IMR-90 (cell line): ENCODE measurements around the gene EFNA5. TPM values are rescaled to one million over a fixed set of nuclear protein-coding genes. Genes with fewer than 3 reads are reported as not detected.

Experiments
- ATAC-seq: fragments of 200-7000 bp; cut with Tn5 transposase; 2 replicates; pipeline ENCODE4 v1.9.1; 2020; ENCODE audit warnings: low read depth, mild to moderate bottlenecking, moderate library complexity
- BruUV-seq: library from RNA; stranded (reverse); fragments of 400-500 nt; replicated peaks from 2 replicates; lab custom pipeline; 2021; lab: Mats Ljungman, UMichigan
- CTCF ChIA-PET: fragments of 300-600 bp; formaldehyde crosslinking; extraction: SDS; loops from one replicate; lab custom pipeline; 2021; ENCODE audit warnings: antibody characterized with exemption; lab: Yijun Ruan, JAX
- POLR2A ChIA-PET: fragments of 300-600 bp; sonication (Branson Sonifier 250); formaldehyde crosslinking; loops from one replicate; lab custom pipeline; 2022; ENCODE audit warnings: antibody characterized with exemption; ENCODE audit not compliant: unreplicated experiment; lab: Charles Lee
- DNase-seq: peaks from one replicate; pipeline ENCODE4 v3.0.0; 2013
- H2AFZ ChIP-seq: replicated peaks from 2 replicates; pipeline ENCODE3; 2013; ENCODE audit warnings: low read length, mild to moderate bottlenecking; ENCODE audit not compliant: poor library complexity
- H2AK5ac ChIP-seq: 2 replicates; pipeline ENCODE4 v1.6.1; 2013; ENCODE audit warnings: low read depth, low read length, inconsistent platforms
- H2AK9ac ChIP-seq: replicated peaks from 2 replicates; pipeline ENCODE3; 2013; ENCODE audit warnings: mild to moderate bottlenecking, low read depth, low read length, moderate library complexity; ENCODE audit not compliant: poor library complexity
- H2BK120ac ChIP-seq: 2 replicates; pipeline ENCODE4 v1.6.1; 2013; ENCODE audit warnings: low read depth, low read length, inconsistent platforms
- H2BK15ac ChIP-seq: 3 replicates; pipeline ENCODE4 v1.6.1; 2013; ENCODE audit warnings: low read depth, low read length, inconsistent platforms
- H2BK20ac ChIP-seq: 2 replicates; pipeline ENCODE4 v1.6.1; 2013; ENCODE audit warnings: low read depth, mild to moderate bottlenecking, inconsistent platforms, low read length, moderate library complexity
- H2BK5ac ChIP-seq: 2 replicates; pipeline ENCODE4 v1.6.1; 2013; ENCODE audit warnings: mild to moderate bottlenecking, low read depth, low read length, inconsistent platforms; ENCODE audit not compliant: poor library complexity, severe bottlenecking
- H3K14ac ChIP-seq: replicated peaks from 2 replicates; pipeline ENCODE4 v1.6.1; 2013; ENCODE audit warnings: low read depth, low read length, inconsistent platforms
- H3K18ac ChIP-seq: 2 replicates; pipeline ENCODE4 v1.6.1; 2013; ENCODE audit warnings: low read depth, low read length, control low read depth
- H3K23ac ChIP-seq: 2 replicates; pipeline ENCODE4 v1.6.1; 2013; ENCODE audit warnings: low read depth, low read length, inconsistent platforms
- H3K27ac ChIP-seq: 2 replicates; pipeline ENCODE4 v1.5.1; 2013; ENCODE audit warnings: mild to moderate bottlenecking, control low read depth, low read length; ENCODE audit not compliant: insufficient read depth
- H3K27me3 ChIP-seq: 2 replicates; pipeline ENCODE4 v1.6.1; 2013; ENCODE audit warnings: low read length; ENCODE audit not compliant: control insufficient read depth, insufficient read depth
- H3K36me3 ChIP-seq: 2 replicates; pipeline ENCODE4 v1.6.1; 2013; ENCODE audit warnings: low read length, mixed read lengths; ENCODE audit not compliant: control insufficient read depth, insufficient read depth
- H3K4ac ChIP-seq: 2 replicates; pipeline ENCODE4 v1.6.1; 2013; ENCODE audit warnings: low read depth, low read length, inconsistent platforms
- H3K4me1 ChIP-seq: 2 replicates; pipeline ENCODE4 v1.6.1; 2013; ENCODE audit warnings: low read length, mixed read lengths; ENCODE audit not compliant: control insufficient read depth, insufficient read depth
- H3K4me2 ChIP-seq: 2 replicates; pipeline ENCODE4 v1.6.1; 2013; ENCODE audit warnings: low read depth, mild to moderate bottlenecking, control low read depth, low read length, moderate library complexity
- H3K4me3 ChIP-seq: 2 replicates; pipeline ENCODE4 v1.5.1; 2013; ENCODE audit warnings: low read depth, mild to moderate bottlenecking, control low read depth, low read length, moderate library complexity; ENCODE audit not compliant: insufficient read depth
- H3K56ac ChIP-seq: 2 replicates; pipeline ENCODE4 v1.6.1; 2013; ENCODE audit warnings: low read length, inconsistent platforms; ENCODE audit not compliant: insufficient read depth; ENCODE audit errors: extremely low read depth
- H3K79me1 ChIP-seq, 2 experiments: 2 replicates each; pipeline ENCODE4 v1.6.1; 2013; ENCODE audit warnings: low read length in 2 of 2, inconsistent platforms in 1 of 2, low read depth in 1 of 2
- H3K9ac ChIP-seq: 2 replicates; pipeline ENCODE4 v1.6.1; 2013; ENCODE audit warnings: low read depth, low read length, control low read depth
- H3K9me1 ChIP-seq: 2 replicates; pipeline ENCODE4 v1.6.1; 2013; ENCODE audit warnings: low read length, inconsistent platforms; ENCODE audit not compliant: insufficient read depth
- H3K9me3 ChIP-seq: 2 replicates; pipeline ENCODE4 v1.6.1; 2013; ENCODE audit warnings: low read length; ENCODE audit not compliant: control insufficient read depth, insufficient read depth
- H4K20me1 ChIP-seq: 2 replicates; pipeline ENCODE4 v1.6.1; 2013; ENCODE audit warnings: low read length, inconsistent platforms; ENCODE audit not compliant: insufficient read depth
- H4K5ac ChIP-seq: 2 replicates; pipeline ENCODE4 v1.6.1; 2013; ENCODE audit warnings: mild to moderate bottlenecking, low read depth, low read length, control low read depth
- H4K8ac ChIP-seq, 2 experiments: 2 replicates each; pipeline ENCODE4 v1.6.1; 2013; ENCODE audit warnings: low read depth in 2 of 2, low read length in 2 of 2, control low read depth in 1 of 2, inconsistent platforms in 1 of 2
- H4K91ac ChIP-seq: 2 replicates; pipeline ENCODE4 v1.6.1; 2013; ENCODE audit warnings: low read depth, low read length, inconsistent platforms; ENCODE audit not compliant: insufficient read depth
- BHLHE40 ChIP-seq: fragments of 150-350 bp; IDR thresholded peaks from 2 replicates; pipeline ENCODE4 v1.6.1; 2016; ENCODE audit warnings: mild to moderate bottlenecking, low read depth, low read length
- CEBPB ChIP-seq: IDR thresholded peaks from 2 replicates; pipeline ENCODE4 v1.6.1; 2012; ENCODE audit warnings: low read depth, low read length, improper control_type of control experiment
- CHD1 ChIP-seq: IDR thresholded peaks from 2 replicates; pipeline ENCODE4 v1.6.1; 2012; ENCODE audit warnings: low read depth, low read length, improper control_type of control experiment
- MAFK ChIP-seq: IDR thresholded peaks from 2 replicates; pipeline ENCODE4 v1.6.1; 2012; ENCODE audit warnings: low read depth, low read length, improper control_type of control experiment
- NFE2L2 ChIP-seq: fragments of 150-350 bp; IDR thresholded peaks from 2 replicates; pipeline ENCODE4 v1.6.1; 2016; ENCODE audit warnings: low read depth, mild to moderate bottlenecking, low read length
- POLR2A ChIP-seq: IDR thresholded peaks from 2 replicates; pipeline ENCODE4 v1.6.1; 2012; ENCODE audit warnings: mild to moderate bottlenecking, low read depth, low read length
- RCOR1 ChIP-seq: IDR thresholded peaks from 2 replicates; pipeline ENCODE4 v1.6.1; 2012; ENCODE audit warnings: mild to moderate bottlenecking, low read length, improper control_type of control experiment; ENCODE audit not compliant: insufficient replicate concordance
- RFX5 ChIP-seq: IDR thresholded peaks from 2 replicates; pipeline ENCODE4 v1.8.0; 2012; ENCODE audit warnings: low read depth, mild to moderate bottlenecking, low read length, moderate library complexity
- SMC3 ChIP-seq: fragments of 150-350 bp; IDR thresholded peaks from 2 replicates; pipeline ENCODE4 v1.6.1; 2016; ENCODE audit warnings: low read depth, mild to moderate bottlenecking, antibody characterized with exemption, low read length, moderate library complexity
- WGBS, 2 experiments: methylation state at CpG; one replicate each; pipeline versions ENCODE4 v1.1.5 to v1.1.7; 2013; ENCODE audit warnings: missing lambda C conversion rate in 2 of 2; ENCODE audit not compliant: insufficient read length in 1 of 2; ENCODE audit errors: extremely low coverage in 2 of 2; 5-methylcytosine and 5-hydroxymethylcytosine counted together
- dilution Hi-C: fragments of 300-500 bp; cut with HindIII; formaldehyde crosslinking; loops from one replicate; pipeline ENCODE4 v1.14.3; 2018; ENCODE audit warnings: low sequenced_read_pairs; ENCODE audit not compliant: unreplicated experiment
- in situ Hi-C: fragments of 300-500 bp; cut with MboI; formaldehyde crosslinking; loops from 3 replicates; pipeline ENCODE4 v1.14.3; 2019; ENCODE audit warnings: low sequenced_read_pairs, inconsistent platforms, mixed read lengths
- intact Hi-C: fragments of 100-400 bp; cut with micrococcal nuclease; formaldehyde crosslinking; loops from 2 replicates; pipeline ENCODE4 v1.10.0; 2022
- polyA plus RNA-seq, 3 experiments: library from polyadenylated mRNA; depleted of rRNA; stranded (reverse); fragments of >200 nt; gene quantifications; 2 replicates each; pipeline ENCODE4 v1.2.3, GENCODE V29; 2012; ENCODE audit warnings: low replicate concordance in 1 of 3
- total RNA-seq: library from RNA; depleted of rRNA; stranded (reverse); fragments of >200 nt; gene quantifications from 2 replicates; pipeline ENCODE4 v1.2.3, GENCODE V29; 2012
- TF ChIP-seq, protein P1 (sequence below): fragments of 150-350 bp; IDR thresholded peaks from 2 replicates; pipeline ENCODE4 v1.6.1; 2016; ENCODE audit warnings: low read depth, mild to moderate bottlenecking, low read length, moderate library complexity, borderline replicate concordance
- TF ChIP-seq, protein P2 (sequence below): conservative IDR thresholded peaks from 2 replicates; pipeline ENCODE4 v1.5.1; 2012; ENCODE audit warnings: mild to moderate bottlenecking, low read depth, low read length, improper control_type of control experiment
- TF ChIP-seq, protein P3 (sequence below): fragments of 150-350 bp; IDR thresholded peaks from 2 replicates; pipeline ENCODE4 v1.6.1; 2017; ENCODE audit warnings: mild to moderate bottlenecking, antibody characterized with exemption, low read length, low read depth

The EFNA5 gene
- total and polyA plus RNA-seq, 2 of the 4 experiments (the other 2 are of a cell fraction): 1.5 to 1.6 TPM

DNA sequence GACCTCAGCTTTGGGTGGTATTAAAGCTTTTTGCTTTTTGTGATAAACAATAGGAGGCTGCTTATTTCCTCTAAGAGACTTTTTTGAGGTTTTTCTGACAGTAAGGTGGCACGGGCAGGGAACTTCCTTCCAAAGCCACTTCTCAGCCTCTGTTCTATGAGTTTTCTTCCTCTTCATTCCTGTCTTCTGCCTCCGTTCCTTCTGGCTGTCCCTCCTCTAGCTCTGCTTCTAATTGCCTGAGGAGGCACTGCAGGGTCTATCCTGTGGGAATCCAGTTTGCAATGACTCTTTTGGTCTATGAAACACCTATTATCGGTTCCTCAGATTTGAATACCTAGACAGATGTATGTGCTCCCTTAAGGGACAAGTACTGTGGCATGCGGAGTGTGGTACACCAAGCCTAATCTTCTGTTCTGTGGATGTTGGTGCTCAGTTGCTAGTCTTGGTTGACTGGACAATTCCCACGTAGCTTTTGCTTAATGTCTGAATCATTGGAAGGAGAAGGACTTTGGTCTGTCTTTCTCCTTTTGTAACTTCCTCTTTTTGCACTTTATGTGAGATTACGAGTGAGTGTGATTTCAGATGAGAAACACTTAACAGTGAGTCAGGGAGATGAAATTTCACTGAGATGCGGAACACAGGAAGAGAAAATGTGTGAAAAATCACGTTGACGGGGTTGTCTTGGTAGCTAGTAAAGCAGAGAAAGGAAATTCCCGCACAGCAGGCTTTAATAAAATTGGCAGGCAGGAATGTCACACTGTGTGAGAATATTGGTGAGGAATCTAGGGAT is 305.2 kb downstream of the EFNA5 start:
- dilution Hi-C loops (no loop called here), intact Hi-C loops (no loop called here), in situ Hi-C loops (no loop called here)
- Histone ChIP-seq H4K8ac (no peak overlapping the region), H4K91ac (no peak overlapping the region), H4K20me1 (no peaks in the 10 kb centered on the region), H3K4me1 (peaks cover 4% of the 10 kb centered on the region; the same call in 1 of the 2 replicates), H3K9me3 (no peaks in the 10 kb centered on the region), H3K9ac (no peak overlapping the region), H3K9me1 (no peaks in the 10 kb centered on the region), H2BK120ac (no peak overlapping the region), H3K4me2 (no peak overlapping the region), H3K79me1 (no peaks in the 10 kb centered on the region), H3K27me3 (0 out of 2 replicates have a peak, but pooled peaks cover 2% of the 10 kb centered on the region), H3K4me3 (no peak overlapping the region), H3K4ac (no peak overlapping the region), H2BK15ac (no peak overlapping the region), H3K14ac (no peak overlapping the region), H2BK20ac (no peak overlapping the region), H3K27ac (no peak overlapping the region), H2AFZ (no peak overlapping the region), H3K18ac (no peak overlapping the region), H3K56ac (no peak overlapping the region), H2AK9ac (no peak overlapping the region), H2BK5ac (no peak overlapping the region), H4K5ac (no peak overlapping the region), H3K36me3 (no peaks in the 10 kb centered on the region), H2AK5ac (no peak overlapping the region), H3K23ac (no peak overlapping the region)
- ChIA-PET POLR2A (no interaction called here), CTCF (no interaction called here)
- ATAC-seq (no peak), DNase-seq (no peak)
- TF ChIP-seq SMC3 (no peak), RCOR1 (no peak), MAFK (no peak), POLR2A (no peak), NFE2L2 (no peak), RFX5 (no peak), CEBPB (no peak), CHD1 (no peak), BHLHE40 (no peak)
- TF ChIP-seq, protein P1, sequence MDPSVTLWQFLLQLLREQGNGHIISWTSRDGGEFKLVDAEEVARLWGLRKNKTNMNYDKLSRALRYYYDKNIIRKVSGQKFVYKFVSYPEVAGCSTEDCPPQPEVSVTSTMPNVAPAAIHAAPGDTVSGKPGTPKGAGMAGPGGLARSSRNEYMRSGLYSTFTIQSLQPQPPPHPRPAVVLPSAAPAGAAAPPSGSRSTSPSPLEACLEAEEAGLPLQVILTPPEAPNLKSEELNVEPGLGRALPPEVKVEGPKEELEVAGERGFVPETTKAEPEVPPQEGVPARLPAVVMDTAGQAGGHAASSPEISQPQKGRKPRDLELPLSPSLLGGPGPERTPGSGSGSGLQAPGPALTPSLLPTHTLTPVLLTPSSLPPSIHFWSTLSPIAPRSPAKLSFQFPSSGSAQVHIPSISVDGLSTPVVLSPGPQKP: no peak
- TF ChIP-seq, protein P2, sequence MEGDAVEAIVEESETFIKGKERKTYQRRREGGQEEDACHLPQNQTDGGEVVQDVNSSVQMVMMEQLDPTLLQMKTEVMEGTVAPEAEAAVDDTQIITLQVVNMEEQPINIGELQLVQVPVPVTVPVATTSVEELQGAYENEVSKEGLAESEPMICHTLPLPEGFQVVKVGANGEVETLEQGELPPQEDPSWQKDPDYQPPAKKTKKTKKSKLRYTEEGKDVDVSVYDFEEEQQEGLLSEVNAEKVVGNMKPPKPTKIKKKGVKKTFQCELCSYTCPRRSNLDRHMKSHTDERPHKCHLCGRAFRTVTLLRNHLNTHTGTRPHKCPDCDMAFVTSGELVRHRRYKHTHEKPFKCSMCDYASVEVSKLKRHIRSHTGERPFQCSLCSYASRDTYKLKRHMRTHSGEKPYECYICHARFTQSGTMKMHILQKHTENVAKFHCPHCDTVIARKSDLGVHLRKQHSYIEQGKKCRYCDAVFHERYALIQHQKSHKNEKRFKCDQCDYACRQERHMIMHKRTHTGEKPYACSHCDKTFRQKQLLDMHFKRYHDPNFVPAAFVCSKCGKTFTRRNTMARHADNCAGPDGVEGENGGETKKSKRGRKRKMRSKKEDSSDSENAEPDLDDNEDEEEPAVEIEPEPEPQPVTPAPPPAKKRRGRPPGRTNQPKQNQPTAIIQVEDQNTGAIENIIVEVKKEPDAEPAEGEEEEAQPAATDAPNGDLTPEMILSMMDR: no peak
- TF ChIP-seq, protein P3, sequence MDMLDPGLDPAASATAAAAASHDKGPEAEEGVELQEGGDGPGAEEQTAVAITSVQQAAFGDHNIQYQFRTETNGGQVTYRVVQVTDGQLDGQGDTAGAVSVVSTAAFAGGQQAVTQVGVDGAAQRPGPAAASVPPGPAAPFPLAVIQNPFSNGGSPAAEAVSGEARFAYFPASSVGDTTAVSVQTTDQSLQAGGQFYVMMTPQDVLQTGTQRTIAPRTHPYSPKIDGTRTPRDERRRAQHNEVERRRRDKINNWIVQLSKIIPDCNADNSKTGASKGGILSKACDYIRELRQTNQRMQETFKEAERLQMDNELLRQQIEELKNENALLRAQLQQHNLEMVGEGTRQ: no peak
- WGBS, 2 experiments: 79% methylated on average over 4 of the region's 10 CpGs; no CpG with 5 or more reads in 1 of the 2 experiments
- BruUV-seq: no TSS peak
